ENCODE measurements around the gene ATRAID.

Gene ATRAID

DNA sequence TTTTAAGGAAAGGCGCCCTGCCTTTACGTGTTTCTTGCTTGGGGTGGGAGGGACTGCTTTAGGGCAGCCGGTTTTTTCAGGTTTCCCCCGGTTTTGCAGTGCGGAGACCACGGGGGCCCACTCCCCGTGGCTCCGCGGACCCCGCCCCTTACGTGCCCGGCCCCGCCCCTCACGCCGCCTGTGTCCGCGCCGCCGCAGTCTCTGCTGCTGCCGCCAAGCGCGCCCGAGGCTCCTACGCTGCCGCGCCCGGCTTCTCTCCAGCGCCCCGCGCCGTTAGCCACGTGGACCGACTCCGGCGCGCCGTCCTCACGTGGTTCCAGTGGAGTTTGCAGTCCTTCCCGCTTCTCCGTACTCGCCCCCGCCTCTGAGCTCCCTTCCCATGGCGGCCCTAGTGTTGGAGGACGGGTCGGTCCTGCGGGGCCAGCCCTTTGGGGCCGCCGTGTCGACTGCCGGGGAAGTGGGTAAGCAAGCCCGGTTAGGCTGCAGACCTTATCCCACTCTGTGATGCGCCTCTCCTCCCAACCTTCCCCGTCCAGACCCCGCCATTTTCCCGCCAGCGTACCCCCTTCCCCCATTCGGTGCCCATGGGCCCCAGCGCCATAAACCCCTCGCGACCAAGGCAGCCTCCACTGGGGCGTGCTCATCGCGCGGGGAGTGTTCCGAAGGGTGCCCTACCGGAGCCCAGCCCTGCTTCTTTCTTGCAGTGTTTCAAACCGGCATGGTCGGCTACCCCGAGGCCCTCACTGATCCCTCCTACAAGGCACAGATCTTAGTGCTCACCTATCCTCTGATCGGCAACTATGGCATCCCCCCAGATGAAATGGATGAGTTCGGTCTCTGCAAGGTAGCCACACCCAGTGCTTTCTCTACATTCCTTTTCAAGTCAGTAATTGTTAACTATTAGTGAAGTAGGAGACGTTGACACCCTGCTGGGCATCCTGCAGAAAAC, 5.6 kb downstream of the ATRAID start, which contains the start of gene CAD:
Gene CAD, plus strand, starts transcription at position 197 of the 949 bp plus-strand sequence. Its CDS starts 183 bp downstream, at position 380.
- peak; percentile 74 to 79 for DNase-seq (ENCODE audit: extremely low read depth in 1 of 2, low read depth in 1 of 2)

DNA sequence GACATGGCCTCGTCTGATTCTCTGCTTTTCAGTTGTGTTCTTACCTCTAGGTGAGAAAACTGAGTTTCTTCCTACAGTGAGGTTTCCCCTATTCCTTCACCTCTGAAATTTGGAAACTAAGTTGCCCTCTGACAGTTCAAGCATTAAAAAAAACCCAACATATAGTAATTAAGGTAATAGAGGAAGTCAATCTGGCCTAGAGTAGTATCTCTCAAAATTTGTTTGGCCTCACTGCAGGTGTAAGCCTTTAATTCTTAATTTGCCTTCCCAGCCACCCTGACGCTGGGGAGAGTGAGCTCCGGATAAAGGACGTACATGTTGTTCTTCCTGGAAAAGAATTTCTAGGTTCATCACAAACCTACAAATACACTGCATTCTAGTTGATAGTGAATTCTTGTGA, 6.8 kb downstream of the ATRAID start:
- no peak for DNase-seq (ENCODE audit: extremely low read depth in 1 of 2, low read depth in 1 of 2)

- DNase-seq (ENCODE audit: extremely low read depth in 1 of 2, low read depth in 1 of 2) = no peak
Observed at GRCh38 chr2:27219091-27219490, 7.2 kb downstream of the ATRAID start.

GRCh38 chr2:27220091-27220490, 8.2 kb downstream of the ATRAID start:
- no peak for DNase-seq (ENCODE audit: extremely low read depth in 1 of 2, low read depth in 1 of 2)

GRCh38 chr2:27221166-27221565, 9.3 kb downstream of the ATRAID start:
- DNase-seq (ENCODE audit: extremely low read depth in 1 of 2, low read depth in 1 of 2) = no peak

- DNase-seq (ENCODE audit: extremely low read depth in 1 of 2, low read depth in 1 of 2) = no peak
Observed at GRCh38 chr2:27222407-27222806, 10.6 kb downstream of the ATRAID start.

GRCh38 chr2:27223416-27223815, 11.6 kb downstream of the ATRAID start:
- no peak for DNase-seq (ENCODE audit: extremely low read depth in 1 of 2, low read depth in 1 of 2)

GRCh38 chr2:27225526-27225925, 13.7 kb downstream of the ATRAID start:
- no peak for DNase-seq (ENCODE audit: extremely low read depth in 1 of 2, low read depth in 1 of 2)

- no peak for DNase-seq (ENCODE audit: extremely low read depth in 1 of 2, low read depth in 1 of 2)
Observed at GRCh38 chr2:27227501-27227900, 15.7 kb downstream of the ATRAID start.

- no peak for DNase-seq (ENCODE audit: extremely low read depth in 1 of 2, low read depth in 1 of 2)
Observed at GRCh38 chr2:27231921-27232320, 20.1 kb downstream of the ATRAID start.

- no peak for DNase-seq (ENCODE audit: extremely low read depth in 1 of 2, low read depth in 1 of 2)
Observed at GRCh38 chr2:27233341-27233740, 21.5 kb downstream of the ATRAID start.

DNA sequence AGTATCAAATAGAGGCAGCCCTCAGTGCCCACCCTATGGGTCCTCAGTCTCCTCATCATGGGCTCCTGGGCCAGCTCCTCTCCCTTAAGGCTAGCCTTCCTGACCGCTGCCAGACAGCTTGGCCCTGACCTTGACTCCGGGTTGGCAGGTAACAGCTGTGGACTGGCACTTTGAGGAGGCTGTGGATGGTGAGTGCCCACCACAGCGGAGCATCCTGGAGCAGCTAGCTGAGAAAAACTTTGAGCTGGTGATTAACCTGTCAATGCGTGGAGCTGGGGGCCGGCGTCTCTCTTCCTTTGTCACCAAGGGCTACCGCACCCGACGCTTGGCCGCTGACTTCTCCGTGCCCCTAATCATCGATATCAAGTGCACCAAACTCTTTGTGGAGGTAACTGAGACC, 24.3 kb downstream of the ATRAID start:
- DNase-seq (ENCODE audit: extremely low read depth in 1 of 2, low read depth in 1 of 2) = no peak

- no peak for DNase-seq (ENCODE audit: extremely low read depth in 1 of 2, low read depth in 1 of 2)
Observed at GRCh38 chr2:27236626-27237025, 24.8 kb downstream of the ATRAID start.

DNA sequence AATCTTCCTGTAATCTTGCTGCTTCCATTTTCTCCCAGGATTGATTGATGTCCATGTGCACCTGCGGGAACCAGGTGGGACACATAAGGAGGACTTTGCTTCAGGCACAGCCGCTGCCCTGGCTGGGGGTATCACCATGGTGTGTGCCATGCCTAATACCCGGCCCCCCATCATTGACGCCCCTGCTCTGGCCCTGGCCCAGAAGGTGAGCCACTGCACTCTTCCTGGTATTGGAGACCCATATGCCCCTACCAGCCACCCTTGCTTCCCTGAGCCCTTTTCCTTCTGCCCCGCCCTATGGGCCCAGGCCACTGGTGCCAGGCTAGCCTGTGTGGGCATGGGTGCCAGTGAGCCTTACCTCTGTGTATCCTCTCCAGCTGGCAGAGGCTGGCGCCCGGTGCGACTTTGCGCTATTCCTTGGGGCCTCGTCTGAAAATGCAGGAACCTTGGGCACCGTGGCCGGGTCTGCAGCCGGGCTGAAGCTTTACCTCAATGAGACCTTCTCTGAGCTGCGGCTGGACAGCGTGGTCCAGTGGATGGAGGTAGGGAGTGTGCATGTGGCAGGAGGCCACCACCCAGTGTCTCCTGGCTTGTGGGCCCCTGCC, 25.6 kb downstream of the ATRAID start:
- DNase-seq (ENCODE audit: extremely low read depth in 1 of 2, low read depth in 1 of 2) = no peak

GRCh38 chr2:27238976-27239375, 27.1 kb downstream of the ATRAID start:
- DNase-seq (ENCODE audit: extremely low read depth in 1 of 2, low read depth in 1 of 2) = no peak

DNA sequence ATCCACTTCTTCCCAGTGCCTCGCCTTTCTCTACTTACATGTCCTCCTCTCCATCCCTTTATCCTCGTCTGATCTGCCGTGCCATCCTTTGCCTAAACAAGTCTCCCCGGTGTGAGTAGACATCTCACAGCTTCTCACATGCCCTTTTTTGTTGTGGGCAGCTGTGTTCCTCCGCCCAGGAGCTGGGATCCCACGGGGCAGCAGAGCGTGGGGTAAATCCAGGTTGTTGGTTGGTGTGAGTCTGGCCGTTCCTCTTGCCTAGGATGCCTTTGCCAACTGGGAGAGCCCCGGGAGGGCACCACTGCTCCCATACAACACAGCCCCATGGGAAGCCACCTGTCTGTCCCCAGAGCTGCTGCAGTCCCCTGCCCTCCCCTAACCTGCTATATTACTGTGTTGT, 28.6 kb downstream of the ATRAID start:
- no peak for DNase-seq (ENCODE audit: extremely low read depth in 1 of 2, low read depth in 1 of 2)

- DNase-seq (ENCODE audit: extremely low read depth in 1 of 2, low read depth in 1 of 2) = no peak
Observed at GRCh38 chr2:27241761-27242613, 30.1 kb downstream of the ATRAID start.

GRCh38 chr2:27242614-27242951, 30.7 kb downstream of the ATRAID start:
- no peak for DNase-seq (ENCODE audit: extremely low read depth in 1 of 2, low read depth in 1 of 2)

DNA sequence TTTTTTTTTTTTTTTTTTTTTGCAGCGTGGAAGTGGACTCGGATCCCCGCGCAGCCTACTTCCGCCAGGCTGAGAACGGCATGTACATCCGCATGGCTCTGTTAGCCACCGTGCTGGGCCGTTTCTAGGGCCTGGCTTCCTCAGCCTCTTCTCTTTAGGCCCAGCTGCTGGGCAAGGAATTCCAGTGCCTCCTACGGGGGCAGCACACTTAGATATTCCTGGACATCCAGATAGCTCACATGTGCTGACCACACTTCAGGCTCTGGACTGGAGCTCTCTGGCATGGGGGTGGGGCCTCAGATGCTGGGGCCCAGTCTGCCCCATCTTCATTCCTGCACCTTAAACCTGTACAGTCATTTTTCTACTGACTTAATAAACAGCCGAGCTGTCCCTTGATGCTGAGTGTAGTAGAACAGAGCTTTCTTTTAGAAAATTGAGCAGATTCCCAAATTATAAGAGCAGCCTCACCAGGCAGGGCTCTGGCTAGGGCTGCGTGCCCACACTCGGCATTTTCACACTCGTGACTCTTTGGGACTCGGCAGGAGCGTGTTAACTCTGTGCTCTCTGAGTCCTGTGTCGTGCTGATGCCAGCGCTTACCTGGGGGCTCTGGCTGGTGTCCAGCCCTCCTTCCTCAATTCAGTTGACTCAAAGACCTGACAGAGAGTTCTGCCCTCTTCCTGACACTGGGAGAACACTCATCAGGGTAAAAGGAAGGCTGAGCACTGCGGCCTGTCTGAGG, 31.7 kb downstream of the ATRAID start:
- DNase-seq (ENCODE audit: extremely low read depth in 1 of 2, low read depth in 1 of 2) = no peak

DNA sequence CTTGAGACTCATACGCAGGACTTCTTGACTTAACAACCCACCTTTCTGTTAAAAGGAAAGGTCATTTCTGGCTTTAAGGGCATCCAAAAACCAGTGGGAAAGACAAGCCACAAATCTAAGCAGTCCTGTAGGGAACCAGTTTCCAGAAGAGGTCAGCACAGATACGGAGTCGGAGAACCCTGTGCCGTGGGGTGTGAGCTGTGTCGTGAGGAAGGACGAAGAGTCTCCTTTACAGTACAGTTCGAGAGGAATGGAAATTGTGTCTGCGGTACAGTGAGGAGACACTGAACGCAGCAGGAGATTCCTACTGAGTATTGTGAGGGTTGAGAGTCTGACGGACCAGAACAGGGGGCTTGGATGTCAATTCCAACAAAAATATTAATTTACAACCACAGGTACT, 33.3 kb downstream of the ATRAID start:
- DNase-seq (ENCODE audit: extremely low read depth in 1 of 2, low read depth in 1 of 2) = no peak

DNA sequence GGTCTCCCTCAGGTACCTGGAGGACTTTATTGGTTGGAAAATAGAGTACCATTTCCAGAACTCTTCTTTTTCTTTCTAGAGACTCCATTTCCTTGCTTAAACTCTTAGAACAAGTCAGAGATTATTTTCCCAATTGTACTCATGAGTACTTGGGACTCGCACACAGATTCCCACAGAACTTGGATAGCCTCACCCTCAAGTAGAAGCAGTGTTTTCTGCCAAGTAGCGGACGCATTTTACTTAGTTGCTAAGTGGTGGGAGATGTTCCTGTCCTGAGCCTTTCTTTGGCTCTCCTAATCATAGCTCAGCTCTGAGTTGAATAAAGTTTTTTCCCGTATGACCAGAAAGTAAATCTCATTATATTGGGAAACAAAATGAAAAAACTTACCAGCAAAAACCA, 33.8 kb downstream of the ATRAID start:
- DNase-seq (ENCODE audit: extremely low read depth in 1 of 2, low read depth in 1 of 2) = no peak

Data from stimulated activated CD8-positive, alpha-beta memory T cell treated with anti-CD3 and anti-CD28 coated beads, Interleukin-7, amount 100 ng/mL, for 48 hours (primary cell).